Right lobe of liver (tissue), 4 donors: Measurements from ENCODE around the gene TNIK.

Experiments used
- POLR2A ChIP-seq: fragments of 450-650 bp; IDR thresholded peaks from one replicate; pipeline ENCODE4 v1.6.1; 2017; ENCODE audit warnings: antibody characterized with exemption, mild to moderate bottlenecking
- TF ChIP-seq, protein P1 (sequence below), 4 donors: fragments of 200-600 bp in 3 of 4; fragments of 450-650 bp in 1 of 4; IDR thresholded peaks; one replicate each; pipeline versions ENCODE4 v1.5.1 to v1.8.0; 2016 to 2022; ENCODE audit warnings: antibody characterized with exemption in 4 of 4, mild to moderate bottlenecking in 2 of 4
- donor health status: DM: no; HTN: no; CAD: no.
- donor health status: DM: no; HTN: no; CAD: no.
- donor health status: DM: no; HTN: yes; CAD: no.

DNA sequence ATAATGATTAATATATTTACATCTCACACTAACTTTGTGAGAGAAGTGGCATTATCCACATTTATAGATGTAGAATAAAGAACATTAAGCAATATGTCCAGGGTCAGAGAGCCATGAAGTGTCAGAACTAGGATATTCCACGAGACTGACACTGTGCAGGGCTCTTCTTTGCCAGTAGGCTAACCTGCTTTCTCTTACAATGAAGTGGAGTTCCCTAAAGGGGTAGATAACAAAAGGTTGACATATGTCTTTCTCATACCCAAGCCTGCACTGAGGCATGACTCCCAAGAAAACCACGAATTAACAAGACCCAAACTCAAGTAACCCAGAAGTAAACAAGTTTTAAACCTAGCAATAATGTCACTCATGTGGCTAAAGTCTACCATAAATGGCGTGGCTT is 242.1 kb downstream of the TNIK start:
- TF ChIP-seq, protein P1, sequence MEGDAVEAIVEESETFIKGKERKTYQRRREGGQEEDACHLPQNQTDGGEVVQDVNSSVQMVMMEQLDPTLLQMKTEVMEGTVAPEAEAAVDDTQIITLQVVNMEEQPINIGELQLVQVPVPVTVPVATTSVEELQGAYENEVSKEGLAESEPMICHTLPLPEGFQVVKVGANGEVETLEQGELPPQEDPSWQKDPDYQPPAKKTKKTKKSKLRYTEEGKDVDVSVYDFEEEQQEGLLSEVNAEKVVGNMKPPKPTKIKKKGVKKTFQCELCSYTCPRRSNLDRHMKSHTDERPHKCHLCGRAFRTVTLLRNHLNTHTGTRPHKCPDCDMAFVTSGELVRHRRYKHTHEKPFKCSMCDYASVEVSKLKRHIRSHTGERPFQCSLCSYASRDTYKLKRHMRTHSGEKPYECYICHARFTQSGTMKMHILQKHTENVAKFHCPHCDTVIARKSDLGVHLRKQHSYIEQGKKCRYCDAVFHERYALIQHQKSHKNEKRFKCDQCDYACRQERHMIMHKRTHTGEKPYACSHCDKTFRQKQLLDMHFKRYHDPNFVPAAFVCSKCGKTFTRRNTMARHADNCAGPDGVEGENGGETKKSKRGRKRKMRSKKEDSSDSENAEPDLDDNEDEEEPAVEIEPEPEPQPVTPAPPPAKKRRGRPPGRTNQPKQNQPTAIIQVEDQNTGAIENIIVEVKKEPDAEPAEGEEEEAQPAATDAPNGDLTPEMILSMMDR (IDR thresholded peaks at IDR 0.05) = no peak
- TF ChIP-seq POLR2A = no peak
